Spinal cord (tissue), 10 donors: ENCODE measurements around the gene MTCL1. TPM values are rescaled to one million over a fixed set of nuclear protein-coding genes. Genes with fewer than 3 reads are reported as not detected.

ENCODE experiments used
- DNase-seq, 6 donors: peaks; one replicate each; pipeline versions ENCODE4 v3.0.0 to v3.0.0-alpha.2; 2013 to 2015; ENCODE audit warnings: low spot score in 6 of 6, low read depth in 4 of 6
- H3K27ac ChIP-seq: one replicate; pipeline ENCODE4 v1.5.1; 2013; ENCODE audit warnings: low read depth, low read length, control low read depth
- H3K27me3 ChIP-seq: one replicate; pipeline ENCODE4 v1.6.1; 2013; ENCODE audit warnings: low read length; ENCODE audit not compliant: control insufficient read depth, insufficient read depth
- H3K36me3 ChIP-seq: one replicate; pipeline ENCODE4 v1.6.1; 2013; ENCODE audit warnings: low read length; ENCODE audit not compliant: control insufficient read depth, insufficient read depth
- H3K4me1 ChIP-seq: one replicate; pipeline ENCODE4 v1.6.1; 2013; ENCODE audit warnings: low read length; ENCODE audit not compliant: control insufficient read depth, insufficient read depth
- H3K4me3 ChIP-seq: one replicate; pipeline ENCODE4 v1.5.1; 2013; ENCODE audit warnings: low read depth, low read length, control low read depth
- H3K9me3 ChIP-seq: one replicate; pipeline ENCODE4 v1.6.1; 2013; ENCODE audit warnings: low read length; ENCODE audit not compliant: control insufficient read depth, insufficient read depth
- WGBS: methylation state at CpG from one replicate; pipeline ENCODE4 v1.1.5; 2013; ENCODE audit warnings: missing lambda C conversion rate; ENCODE audit not compliant: insufficient coverage; 5-methylcytosine and 5-hydroxymethylcytosine counted together
- polyA plus RNA-seq, 2 donors: library from polyadenylated mRNA; unstranded; fragments of 120-200 nt; gene quantifications; one replicate each; pipeline ENCODE4 v1.2.1, GENCODE V29; 2013; ENCODE audit not compliant: insufficient read length in 2 of 2
- total RNA-seq, 2 donors: library from RNA; depleted of rRNA in 1 of 2; stranded (reverse); fragments of 120-200 nt in 1 of 2; fragments of >200 nt in 1 of 2; gene quantifications; one replicate each; pipeline versions ENCODE4 v1.2.3 to v1.2.4, GENCODE V29; 2013 to 2014
- donor health status: healthy.

MTCL1 gene
- total and polyA plus RNA-seq, 4 donors = 11.3 to 24.8 (median 19.2) TPM

DNA sequence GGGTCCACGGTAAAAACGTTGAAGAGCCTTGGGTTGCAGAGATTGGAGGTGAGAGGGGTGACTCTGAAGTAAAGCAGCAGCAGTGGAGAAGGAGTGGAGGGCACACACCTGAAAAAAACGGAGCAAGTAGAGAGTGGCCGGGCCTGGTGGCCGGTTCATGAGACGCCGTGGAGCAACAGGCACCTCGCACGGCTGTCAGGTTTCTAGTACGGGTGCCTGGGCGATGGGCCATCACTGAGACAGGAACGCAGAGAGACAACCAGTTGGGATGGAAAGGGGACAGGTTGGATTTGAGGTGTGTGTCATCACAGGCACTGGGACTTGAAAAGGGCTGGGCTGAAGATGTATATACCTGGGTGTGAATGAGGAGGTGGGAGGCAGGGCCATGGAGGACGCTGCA is 104.2 kb downstream of the MTCL1 start:
- WGBS = 97% methylated on average over 11 of the region's 13 CpGs

DNA sequence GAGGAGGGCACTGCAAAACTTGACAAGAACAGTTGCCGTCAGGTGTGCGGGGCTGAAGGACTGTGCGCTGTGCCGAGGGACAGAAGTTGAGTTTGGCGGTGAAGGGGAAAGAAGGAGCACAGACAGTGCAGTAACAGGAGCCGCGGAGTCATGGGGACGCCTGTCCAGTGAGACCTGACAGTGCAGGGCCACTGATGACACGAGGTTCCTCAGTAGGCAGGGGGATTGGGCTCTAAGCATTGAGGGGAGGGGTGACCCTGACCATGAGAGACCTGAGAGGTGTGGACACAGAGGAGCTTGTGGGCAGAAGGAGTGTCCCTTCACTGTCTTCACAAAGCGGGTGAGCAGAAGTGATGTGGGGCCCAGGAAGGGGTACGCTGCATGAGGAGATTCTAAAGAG is 104.8 kb downstream of the MTCL1 start:
- no peak overlapping the region for H3K4me3 ChIP-seq
- no peak for DNase-seq
- no peaks in the 10 kb centered on the region for H3K9me3 ChIP-seq
- peaks cover 23% of the 10 kb centered on the region for H3K36me3 ChIP-seq
- H3K4me1 ChIP-seq = no peaks in the 10 kb centered on the region
- H3K27me3 ChIP-seq = no peaks in the 10 kb centered on the region
- H3K27ac ChIP-seq = no peak overlapping the region
- WGBS = 94% methylated on average over 11 of the region's 11 CpGs

More for the DNA sequence above, 104.2 kb downstream of the MTCL1 start:
- Histone ChIP-seq H3K27ac (no peak overlapping the region), H3K9me3 (no peaks in the 10 kb centered on the region), H3K36me3 (peaks cover 23% of the 10 kb centered on the region), H3K4me1 (no peaks in the 10 kb centered on the region), H3K27me3 (no peaks in the 10 kb centered on the region), H3K4me3 (no peak overlapping the region)
- no peak for DNase-seq

DNA sequence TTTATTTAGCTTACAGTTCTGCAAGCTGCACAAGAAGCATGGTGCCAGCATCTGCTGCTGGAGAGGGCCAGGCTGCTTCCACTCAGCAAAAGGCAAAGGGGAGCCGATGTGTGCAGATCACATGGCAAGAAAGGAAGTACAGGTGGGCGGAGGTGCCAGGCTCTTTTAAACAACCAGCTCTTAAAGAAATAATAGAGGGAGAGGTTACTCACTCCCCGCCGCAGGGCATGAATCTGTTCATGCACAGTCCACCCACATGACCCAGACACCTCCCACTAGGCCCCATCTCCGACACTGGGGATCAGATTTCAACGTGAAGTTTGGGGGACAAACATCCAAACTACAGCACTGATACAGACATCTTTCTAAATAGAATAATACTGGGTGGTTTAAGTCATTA is 105.8 kb downstream of the MTCL1 start:
- no peak overlapping the region for H3K27ac ChIP-seq
- no peaks in the 10 kb centered on the region for H3K9me3 ChIP-seq
- no CpG with 5 or more reads among the region's 6 CpGs for WGBS
- no peak overlapping the region for H3K4me3 ChIP-seq
- H3K36me3 ChIP-seq = peaks cover 23% of the 10 kb centered on the region
- no peaks in the 10 kb centered on the region for H3K27me3 ChIP-seq
- DNase-seq = no peak
- no peaks in the 10 kb centered on the region for H3K4me1 ChIP-seq

DNA sequence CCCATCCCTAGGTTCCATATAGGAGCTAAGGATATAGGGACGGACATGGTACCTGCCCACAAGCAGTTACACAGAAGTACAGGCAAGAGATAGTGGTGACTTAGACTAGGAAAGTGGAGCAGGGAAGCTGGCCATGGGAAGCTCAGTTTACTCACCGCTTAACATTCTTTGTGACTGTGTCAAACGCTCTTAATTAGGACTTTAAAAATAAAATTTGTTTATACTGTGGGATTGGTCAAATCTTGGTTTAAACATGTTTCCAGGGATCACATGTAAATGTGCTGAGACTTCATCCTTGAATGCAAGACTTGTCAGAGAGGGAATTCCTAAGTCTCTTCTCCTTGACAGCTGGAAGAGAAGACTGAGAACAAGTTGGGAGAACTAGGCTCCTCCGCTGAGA is 107.3 kb downstream of the MTCL1 start:
- no peak overlapping the region for H3K4me3 ChIP-seq
- H3K36me3 ChIP-seq = peaks cover 15% of the 10 kb centered on the region
- no peak overlapping the region for H3K27ac ChIP-seq
- no peaks in the 10 kb centered on the region for H3K4me1 ChIP-seq
- DNase-seq = no peak
- no peaks in the 10 kb centered on the region for H3K9me3 ChIP-seq
- H3K27me3 ChIP-seq = no peaks in the 10 kb centered on the region
- WGBS = 93% methylated on average over 2 of the region's 4 CpGs

DNA sequence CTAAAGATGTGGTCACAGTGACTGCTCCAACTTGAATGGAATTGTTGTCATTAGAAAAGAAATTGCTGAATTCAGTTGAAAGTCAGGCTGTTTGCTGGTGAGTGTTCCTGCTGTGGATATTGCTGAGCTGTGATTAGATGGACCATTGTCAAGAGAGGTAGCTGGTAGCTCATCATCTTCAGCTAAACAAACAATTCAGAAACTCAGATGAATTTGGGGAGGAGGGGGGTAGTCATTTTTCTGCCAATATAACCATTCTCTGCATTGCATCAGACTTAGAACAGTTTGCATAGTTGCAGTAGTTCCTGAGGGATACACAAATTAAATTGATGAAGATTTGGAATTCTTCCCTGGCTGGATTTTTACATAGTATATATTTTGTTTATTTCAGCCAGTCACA is 108.3 kb downstream of the MTCL1 start:
- H3K27me3 ChIP-seq = no peaks in the 10 kb centered on the region
- H3K36me3 ChIP-seq = peaks cover 15% of the 10 kb centered on the region
- H3K4me3 ChIP-seq = no peak overlapping the region
- DNase-seq = peak in 1 of 6 donors; percentile 52
- H3K9me3 ChIP-seq = no peaks in the 10 kb centered on the region
- H3K4me1 ChIP-seq = no peaks in the 10 kb centered on the region
- no peak overlapping the region for H3K27ac ChIP-seq

DNA sequence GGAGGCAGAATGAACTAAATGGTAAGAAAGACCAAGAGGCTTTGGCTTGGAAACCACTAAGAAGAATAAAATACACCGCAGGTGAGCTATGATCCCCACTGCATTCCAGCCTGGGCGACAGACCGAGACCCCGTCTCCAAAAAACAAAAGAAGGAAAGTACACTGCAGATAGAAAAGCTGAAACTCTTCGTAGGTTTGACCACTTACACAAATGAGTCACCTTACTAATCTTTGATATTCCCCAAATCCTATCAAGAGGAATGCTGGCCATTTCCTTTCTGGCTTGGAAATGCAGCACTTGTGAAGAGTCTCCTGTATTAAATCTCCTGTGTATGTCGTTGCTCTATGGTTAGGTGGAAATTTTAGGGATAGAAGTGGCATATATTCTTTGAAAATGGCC is 108.8 kb downstream of the MTCL1 start:
- Histone ChIP-seq H3K4me3 (no peak overlapping the region), H3K4me1 (no peaks in the 10 kb centered on the region), H3K27me3 (no peaks in the 10 kb centered on the region), H3K27ac (no peak overlapping the region), H3K9me3 (no peaks in the 10 kb centered on the region), H3K36me3 (peaks cover 19% of the 10 kb centered on the region)
- WGBS = 89% methylated on average over 5 of the region's 6 CpGs
- DNase-seq = no peak

DNA sequence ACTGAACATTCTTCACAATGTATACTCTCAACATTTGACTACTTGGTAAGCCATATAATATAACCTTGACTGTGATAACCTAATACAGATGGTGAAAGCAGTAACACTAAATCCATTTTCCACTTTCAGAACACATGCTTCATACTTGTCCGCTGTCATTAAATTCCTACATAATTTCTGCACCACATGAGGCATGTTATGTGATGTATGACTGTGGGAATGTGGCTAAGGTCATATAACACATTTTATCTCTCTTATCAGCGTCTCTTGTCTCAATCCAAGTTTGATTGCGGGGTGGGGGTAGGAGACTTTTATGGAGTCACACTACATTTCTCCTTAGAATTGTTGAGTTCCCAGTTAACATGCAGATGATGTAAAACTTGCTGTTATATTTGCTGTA is 110.9 kb downstream of the MTCL1 start:
- no peak for DNase-seq
- no peaks in the 10 kb centered on the region for H3K9me3 ChIP-seq
- WGBS = no CpG with 5 or more reads among the region's 3 CpGs
- H3K36me3 ChIP-seq = peaks cover 13% of the 10 kb centered on the region
- H3K4me3 ChIP-seq = no peak overlapping the region
- H3K4me1 ChIP-seq = no peaks in the 10 kb centered on the region
- H3K27me3 ChIP-seq = no peaks in the 10 kb centered on the region
- no peak overlapping the region for H3K27ac ChIP-seq

DNA sequence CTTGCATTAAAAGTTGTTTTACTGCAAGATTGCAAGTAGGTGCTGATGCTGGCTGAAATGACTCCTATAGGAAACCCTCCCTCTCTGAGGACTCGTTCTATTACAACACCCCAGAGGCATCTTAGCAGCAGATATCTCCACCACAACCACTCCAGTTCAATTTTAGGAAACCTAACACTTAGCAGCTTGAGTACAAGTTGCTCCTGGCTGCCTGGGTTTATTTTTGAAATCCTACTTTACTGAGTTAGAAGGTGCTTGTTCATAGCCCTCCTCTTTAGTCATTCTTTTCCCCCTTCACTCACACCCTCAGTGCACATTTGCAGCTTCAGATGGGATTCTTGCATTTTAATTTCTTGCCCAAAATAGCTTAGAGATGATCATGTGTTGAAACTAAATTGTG is 111.5 kb downstream of the MTCL1 start:
- H3K9me3 ChIP-seq = no peaks in the 10 kb centered on the region
- H3K4me3 ChIP-seq = no peak overlapping the region
- DNase-seq = peak in 1 of 6 donors; percentile 73
- H3K27ac ChIP-seq = no peak overlapping the region
- no peaks in the 10 kb centered on the region for H3K27me3 ChIP-seq
- H3K4me1 ChIP-seq = no peaks in the 10 kb centered on the region
- peaks cover 13% of the 10 kb centered on the region for H3K36me3 ChIP-seq
- no CpG with 5 or more reads among the region's 1 CpG for WGBS

DNA sequence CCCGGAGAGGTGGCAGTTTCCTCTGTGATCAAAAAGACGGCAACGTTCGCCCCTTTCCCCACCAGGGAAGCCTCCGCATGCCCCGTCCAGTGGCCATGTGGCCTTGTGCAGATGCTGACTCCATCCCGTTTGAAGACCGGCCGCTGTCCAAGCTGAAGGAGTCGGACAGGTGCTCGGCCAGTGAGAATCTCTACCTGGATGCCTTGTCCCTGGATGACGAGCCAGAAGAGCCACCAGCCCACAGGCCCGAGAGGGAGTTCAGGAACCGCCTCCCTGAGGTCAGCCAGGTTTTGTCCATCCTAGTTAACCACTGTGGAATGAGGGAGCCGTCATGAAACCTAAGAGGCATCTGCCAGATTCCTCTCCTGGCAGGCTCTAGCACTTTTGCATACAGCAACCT is 113.6 kb downstream of the MTCL1 start:
- no peak overlapping the region for H3K27ac ChIP-seq
- H3K4me3 ChIP-seq = no peak overlapping the region
- no peak for DNase-seq
- H3K9me3 ChIP-seq = no peaks in the 10 kb centered on the region
- H3K4me1 ChIP-seq = no peaks in the 10 kb centered on the region
- H3K27me3 ChIP-seq = no peaks in the 10 kb centered on the region
- WGBS = 95% methylated on average over 15 of the region's 15 CpGs
- peaks cover 20% of the 10 kb centered on the region for H3K36me3 ChIP-seq

DNA sequence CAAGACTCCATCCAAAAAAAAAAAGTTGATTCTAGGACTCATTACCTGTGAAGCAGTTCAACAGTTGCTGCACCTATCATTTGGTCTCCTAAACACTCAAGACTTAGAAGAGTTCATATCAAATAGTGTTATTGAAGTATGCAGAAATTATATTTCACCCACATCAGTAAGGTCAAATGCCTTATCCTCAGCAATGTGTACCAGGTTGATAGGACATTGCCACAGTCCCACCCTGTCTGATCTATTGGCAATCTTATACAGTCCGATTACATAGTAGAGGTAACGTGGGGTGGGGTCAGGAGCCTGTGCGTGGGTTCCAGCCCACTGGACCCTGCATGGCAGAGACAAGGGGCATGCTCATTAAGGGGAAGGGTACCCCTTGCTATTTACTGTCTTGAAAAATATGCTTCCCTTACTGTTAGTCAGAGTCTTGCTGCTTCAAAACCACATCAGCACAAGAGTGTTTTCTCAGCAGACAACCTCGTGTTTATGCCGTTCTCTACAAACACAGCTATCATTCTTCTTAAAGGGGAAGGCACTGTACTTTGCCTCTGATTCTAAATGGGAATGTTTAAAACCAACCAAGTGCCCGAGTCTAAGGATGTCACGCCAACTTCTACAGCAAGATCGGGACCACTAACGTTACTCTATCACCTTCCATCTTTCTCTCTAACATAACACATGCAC is 115.2 kb downstream of the MTCL1 start:
- no peak for DNase-seq
- Histone ChIP-seq H3K4me3 (no peak overlapping the region), H3K9me3 (no peaks in the 10 kb centered on the region), H3K27me3 (no peaks in the 10 kb centered on the region), H3K4me1 (no peaks in the 10 kb centered on the region), H3K36me3 (peaks cover 36% of the 10 kb centered on the region), H3K27ac (no peak overlapping the region)
- 69% methylated on average over 9 of the region's 9 CpGs for WGBS
